SHP77 treated with DMSO at 0.1 percent for 48 hours (cell line): Measurements from ENCODE around the gene OR6J1.
"Not testable (repeated sequence)": the region's sequence is repeated elsewhere in the genome, so short reads cannot be mapped to it uniquely, and the experiment has no call there.

Experiments
- DNase-seq: peaks from one replicate; lab custom pipeline; 2025; lab: John Stamatoyannopoulos, UW

Gene OR6J1

GRCh38 chr14:22650960-22651521, 6.9 kb upstream of the OR6J1 start:
- DNase-seq: no peak

DNA sequence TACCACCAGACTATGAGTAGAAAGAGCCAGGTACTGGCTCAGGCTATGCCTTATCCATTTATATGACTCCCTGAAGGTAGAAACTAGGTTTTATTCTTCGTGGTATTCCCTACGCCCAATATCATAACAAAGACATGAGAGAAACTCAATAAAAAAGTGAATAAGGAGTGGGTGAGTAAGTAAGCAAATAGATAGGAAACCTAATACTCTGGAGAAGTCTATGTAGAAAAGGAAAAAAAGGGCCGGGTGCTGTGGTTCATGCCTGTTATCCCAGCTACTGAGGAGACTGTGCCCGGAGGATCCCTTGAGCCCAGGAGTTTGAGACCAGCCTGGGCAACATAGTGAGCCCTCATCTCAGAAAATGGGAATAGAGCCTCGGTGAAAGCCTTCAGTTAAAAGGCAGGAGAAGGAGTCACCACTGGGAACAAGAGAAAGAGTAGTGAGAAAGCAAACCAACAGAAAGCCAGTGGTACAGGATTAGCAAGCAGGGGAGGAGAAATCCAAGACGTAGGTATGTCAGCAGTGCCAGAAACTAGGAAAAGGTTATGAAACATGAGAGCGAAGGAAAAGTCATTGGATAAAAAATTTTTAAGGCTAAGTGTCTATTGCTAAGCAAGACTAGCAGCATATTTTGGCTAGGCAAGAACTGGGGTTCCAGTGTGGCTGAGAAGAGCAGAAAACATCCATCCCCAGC, 6.0 kb upstream of the OR6J1 start:
- DNase-seq: no peak

DNA sequence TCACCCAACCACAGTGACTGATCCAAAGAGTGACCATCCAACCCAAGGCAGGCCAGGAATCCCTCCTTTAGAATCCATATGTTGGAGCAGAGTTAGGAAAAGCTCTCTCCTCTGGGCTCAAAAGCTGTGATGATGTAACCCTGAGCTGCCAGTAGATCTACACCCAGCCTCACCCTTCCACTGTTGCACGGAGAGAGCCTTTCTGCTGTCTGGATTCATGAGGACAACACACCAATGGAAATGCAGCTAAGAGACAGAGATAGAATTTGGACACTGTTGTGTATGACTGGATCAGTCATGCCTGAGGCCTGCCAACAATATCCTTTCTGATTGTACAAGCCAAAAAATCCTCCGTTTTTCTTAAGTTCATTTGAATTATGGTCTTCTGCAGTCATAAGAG, 4.4 kb upstream of the OR6J1 start:
- DNase-seq: no peak

GRCh38 chr14:22646570-22647254, 2.6 kb upstream of the OR6J1 start:
- no peak for DNase-seq

- no peak for DNase-seq
Measured at GRCh38 chr14:22641846-22642245, 2.3 kb downstream of the OR6J1 start.

DNA sequence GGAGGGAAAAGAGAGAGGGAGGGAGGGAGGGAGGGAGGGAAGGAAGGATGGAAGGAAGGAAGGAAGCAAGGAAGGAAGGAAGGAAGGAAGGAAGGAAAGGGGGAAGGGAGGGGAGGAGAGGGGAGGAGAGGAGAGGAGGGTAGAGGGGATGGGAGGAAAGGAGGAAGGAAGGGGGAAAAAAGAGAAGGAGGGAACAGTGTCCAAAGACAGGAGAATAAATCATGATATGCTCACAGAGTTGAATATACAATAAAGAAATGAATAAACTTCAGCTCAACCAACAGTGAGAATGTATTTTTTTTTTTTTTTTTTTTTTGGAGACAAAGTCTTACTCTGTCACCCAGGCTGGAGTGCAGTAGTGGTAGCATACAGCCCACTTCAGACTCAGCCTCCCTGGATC, 4.0 kb downstream of the OR6J1 start:
- no peak for DNase-seq

DNA sequence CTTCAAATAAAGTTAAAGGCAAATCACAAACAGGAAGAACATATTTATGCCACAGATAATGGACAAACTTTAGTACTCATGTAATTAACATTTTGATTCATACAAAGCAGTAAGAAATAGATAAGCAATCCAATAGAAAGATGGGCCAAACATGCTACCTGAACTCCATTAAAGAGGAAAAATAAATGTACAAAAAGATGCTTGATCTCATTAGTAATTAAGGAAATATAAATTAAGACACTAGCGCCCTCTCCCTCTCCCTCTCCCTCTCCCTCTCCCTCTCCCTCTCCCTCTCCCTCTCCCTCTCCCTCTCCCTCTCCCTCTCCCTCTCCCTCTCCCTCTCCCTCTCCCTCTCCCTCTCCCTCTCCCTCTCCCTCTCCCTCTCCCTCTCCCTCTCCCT, 8.2 kb downstream of the OR6J1 start:
- not testable (repeated sequence) for DNase-seq

- no peak for DNase-seq
Measured at GRCh38 chr14:22634233-22634900, 9.8 kb downstream of the OR6J1 start.

GRCh38 chr14:22630486-22630885, 13.7 kb downstream of the OR6J1 start:
- DNase-seq: no peak

- no peak for DNase-seq
Measured at GRCh38 chr14:22630066-22630465, 14.1 kb downstream of the OR6J1 start.

DNA sequence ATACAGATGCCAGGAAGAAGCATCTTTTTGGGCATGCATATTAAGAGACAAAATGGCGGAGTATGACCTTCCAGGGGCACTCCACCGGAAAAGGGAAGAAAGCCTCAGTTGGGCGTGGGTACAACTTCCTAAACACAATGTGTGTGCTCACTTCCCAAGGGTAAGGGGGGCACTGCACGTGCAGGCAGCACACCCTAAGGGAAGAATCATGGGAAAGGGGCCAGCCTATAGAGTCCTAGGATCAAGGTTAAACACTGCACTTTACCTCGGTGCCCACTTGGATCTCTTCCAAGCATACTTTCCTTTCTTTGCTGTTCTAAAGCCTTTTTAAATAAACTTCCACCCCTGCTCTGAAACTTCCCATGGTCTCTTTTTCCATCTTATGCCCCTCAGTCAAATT, 14.8 kb downstream of the OR6J1 start:
- no peak for DNase-seq

DNA sequence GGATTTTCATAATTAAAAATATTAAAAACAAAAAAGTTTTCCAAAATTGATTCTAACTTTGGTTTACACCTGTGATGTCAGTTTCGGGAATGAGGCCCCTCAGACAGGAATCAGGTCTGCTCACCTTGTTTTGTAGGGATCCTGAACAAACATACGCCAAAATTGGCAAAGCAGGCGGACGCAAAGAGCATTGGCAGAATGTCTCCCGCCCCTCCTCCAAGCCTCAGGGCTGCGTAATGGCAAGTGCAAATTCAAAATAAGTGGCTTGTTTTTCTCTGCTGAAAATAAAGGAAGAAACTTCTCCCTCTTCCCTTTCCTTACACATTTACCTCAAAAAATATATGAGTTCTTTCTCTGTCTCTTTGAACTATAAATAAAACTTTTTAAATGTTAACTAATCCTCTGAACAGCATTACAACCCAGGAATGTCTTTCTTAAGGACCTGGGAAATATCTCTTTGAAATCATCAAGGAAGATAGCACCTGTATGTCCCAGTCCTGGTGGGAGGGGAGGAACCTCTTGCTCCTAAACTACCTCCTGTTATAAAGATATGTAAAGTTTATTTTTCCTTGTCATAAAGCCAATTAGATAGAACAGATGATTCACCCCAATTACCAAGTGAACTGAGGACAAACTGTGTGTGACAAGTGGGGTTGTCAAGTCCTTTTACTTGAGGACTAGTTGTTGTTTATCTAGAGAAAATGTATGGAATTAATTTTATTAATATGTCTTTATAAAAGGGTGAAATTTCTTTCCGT, 16.5 kb downstream of the OR6J1 start:
- DNase-seq: no peak

DNA sequence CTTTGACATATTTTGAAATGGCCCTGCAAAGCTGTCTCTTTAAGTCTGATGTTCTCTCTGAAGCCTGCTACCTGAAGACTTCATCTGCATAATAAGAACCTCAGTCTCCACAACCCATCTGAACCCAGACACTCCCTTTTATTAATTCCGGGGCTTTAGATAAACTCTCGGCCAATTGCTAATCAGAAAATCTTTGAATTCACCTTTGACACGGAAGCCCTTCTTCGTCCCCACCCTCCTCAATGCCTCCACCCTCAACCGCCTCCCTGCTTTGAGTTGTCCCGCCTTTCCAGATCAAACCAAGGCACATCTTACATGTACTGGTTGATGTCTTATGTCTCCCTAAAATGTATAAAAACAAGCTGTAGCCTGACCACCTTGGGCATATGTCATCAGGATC, 17.6 kb downstream of the OR6J1 start:
- DNase-seq: no peak

DNA sequence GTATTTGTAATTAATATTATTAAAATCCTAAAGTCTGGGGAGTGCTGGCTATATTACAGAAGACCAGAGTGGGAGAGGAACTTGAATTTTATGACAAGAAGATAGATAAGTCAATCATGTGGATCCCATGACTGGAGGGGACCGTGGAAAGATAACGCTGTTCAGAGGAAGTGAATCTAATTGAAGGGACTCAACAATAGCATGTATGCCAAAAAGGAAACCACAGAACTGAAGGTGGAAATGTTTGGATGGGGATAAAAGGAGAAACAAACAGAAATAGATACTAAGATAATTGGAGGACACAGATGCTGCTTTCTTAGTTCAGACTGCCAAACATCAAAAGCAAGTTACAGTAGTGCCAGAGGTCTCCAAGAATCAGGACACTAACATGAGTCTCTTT, 21.1 kb downstream of the OR6J1 start:
- DNase-seq: no peak

GRCh38 chr14:22622255-22622654, 21.9 kb downstream of the OR6J1 start:
- no peak for DNase-seq

DNA sequence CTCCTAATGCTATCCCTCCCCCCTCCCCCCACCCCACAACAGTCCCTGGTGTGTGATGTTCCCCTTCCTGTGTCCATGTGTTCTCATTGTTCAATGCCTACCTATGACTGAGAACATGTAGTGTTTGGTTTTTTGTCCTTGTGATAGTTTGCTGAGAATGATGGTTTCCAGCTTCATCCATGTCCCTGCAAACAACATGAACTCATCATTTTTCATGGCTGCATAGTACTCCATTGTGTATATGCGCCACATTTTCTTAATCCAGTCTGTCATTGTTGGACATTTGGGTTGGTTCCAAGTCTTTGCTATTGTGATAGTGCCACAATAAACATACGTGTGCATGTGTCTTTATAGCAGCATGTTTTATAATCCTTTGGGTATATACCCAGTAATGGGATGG, 28.4 kb downstream of the OR6J1 start:
- not testable (repeated sequence) for DNase-seq

DNA sequence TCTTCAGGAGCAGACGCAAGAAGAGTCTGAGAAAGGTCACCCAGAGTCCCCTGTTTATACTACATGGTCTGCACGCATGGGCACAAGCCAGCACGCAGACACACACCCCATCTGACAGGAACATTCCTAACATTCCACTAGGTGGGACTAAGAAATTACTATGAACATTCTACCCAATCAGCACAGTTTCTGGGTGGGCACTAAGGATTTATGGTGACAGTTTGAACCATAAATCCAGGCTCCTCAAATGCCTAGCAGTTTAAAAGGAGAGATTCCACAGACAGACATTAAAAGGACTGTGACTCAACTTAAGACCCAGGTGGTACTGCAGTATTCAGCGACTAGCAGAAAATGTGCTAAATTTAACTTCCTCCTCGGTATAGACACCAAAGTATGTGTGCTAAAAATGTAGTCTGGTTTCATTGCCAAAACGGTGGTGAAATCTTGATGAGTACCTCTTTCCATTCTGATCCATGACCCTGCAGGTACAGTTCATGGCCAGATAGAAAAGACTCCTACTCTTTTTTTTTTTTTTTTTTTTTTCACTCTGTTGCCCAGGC, 29.8 kb downstream of the OR6J1 start:
- DNase-seq: no peak

- no peak for DNase-seq
Measured at GRCh38 chr14:22613736-22614239, 30.4 kb downstream of the OR6J1 start.

GRCh38 chr14:22613106-22613695, 31.0 kb downstream of the OR6J1 start:
- DNase-seq: no peak

DNA sequence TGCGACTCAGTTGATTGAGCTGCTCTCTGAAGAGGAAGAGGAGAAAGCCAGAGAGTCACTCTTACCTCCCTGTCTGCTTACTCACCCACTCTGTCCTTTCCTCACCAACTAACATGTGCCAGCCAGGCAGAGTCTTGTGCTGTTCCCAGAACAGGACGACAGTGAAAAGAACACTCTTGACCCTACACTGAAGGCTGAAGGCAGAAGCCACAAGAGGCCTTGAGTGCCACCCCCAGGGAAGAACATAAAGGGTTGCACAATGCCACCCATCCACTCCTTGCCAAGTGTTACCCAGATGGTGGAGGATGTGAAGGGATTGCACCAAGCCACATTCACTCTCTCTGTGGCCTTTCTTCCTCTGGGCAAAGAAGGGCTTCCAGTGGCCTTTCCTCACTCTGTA, 33.2 kb downstream of the OR6J1 start:
- no peak for DNase-seq

GRCh38 chr14:22607291-22607690, 36.9 kb downstream of the OR6J1 start:
- no peak for DNase-seq
